GM12878 (cell line): ENCODE results near the gene NCF2.

Source experiments
- PAX8 ChIP-seq: fragments of 450-650 bp; IDR thresholded peaks from 2 replicates; pipeline ENCODE4 v1.6.1; 2017; ENCODE audit warnings: mild to moderate bottlenecking, moderate library complexity
- POLR2A ChIP-seq: IDR thresholded peaks from 2 replicates; pipeline ENCODE4 v1.6.1; 2011; ENCODE audit warnings: low read depth, mild to moderate bottlenecking, low read length
- POLR2AphosphoS5 ChIP-seq: IDR thresholded peaks from 2 replicates; pipeline ENCODE4 v1.6.1; 2011; ENCODE audit warnings: mild to moderate bottlenecking, low read length, inconsistent platforms
- RAD51 ChIP-seq: fragments of 450-650 bp; IDR thresholded peaks from 2 replicates; pipeline ENCODE4 v1.6.1; 2016; ENCODE audit warnings: moderate library complexity, mild to moderate bottlenecking, inconsistent platforms
- SPI1 ChIP-seq: IDR thresholded peaks from 2 replicates; pipeline ENCODE4 v1.6.1; 2011; ENCODE audit warnings: low read depth, mild to moderate bottlenecking, low read length, moderate library complexity, borderline replicate concordance; ENCODE audit not compliant: insufficient read depth
- WRNIP1 ChIP-seq: IDR thresholded peaks from 2 replicates; pipeline ENCODE4 v1.6.1; 2011; ENCODE audit warnings: low read depth, low read length, improper control_type of control experiment, borderline replicate concordance
- YY1 ChIP-seq: IDR thresholded peaks from 2 replicates; pipeline ENCODE4 v1.6.1; 2011; ENCODE audit warnings: low read depth, mild to moderate bottlenecking, low read length
- TF ChIP-seq, protein P1 (sequence below), 3 experiments: IDR thresholded peaks in 2 of 3; conservative IDR thresholded peaks in 1 of 3; 2 replicates each; pipeline ENCODE4 v1.5.1; 2011; ENCODE audit warnings: low read depth in 3 of 3, low read length in 3 of 3, mild to moderate bottlenecking in 3 of 3, control low read depth in 2 of 3, moderate library complexity in 2 of 3, inconsistent platforms in 1 of 3, mixed read lengths in 1 of 3; ENCODE audit not compliant: control insufficient read depth in 2 of 3, insufficient read depth in 1 of 3; ENCODE audit errors: extremely low read depth in 1 of 3

DNA sequence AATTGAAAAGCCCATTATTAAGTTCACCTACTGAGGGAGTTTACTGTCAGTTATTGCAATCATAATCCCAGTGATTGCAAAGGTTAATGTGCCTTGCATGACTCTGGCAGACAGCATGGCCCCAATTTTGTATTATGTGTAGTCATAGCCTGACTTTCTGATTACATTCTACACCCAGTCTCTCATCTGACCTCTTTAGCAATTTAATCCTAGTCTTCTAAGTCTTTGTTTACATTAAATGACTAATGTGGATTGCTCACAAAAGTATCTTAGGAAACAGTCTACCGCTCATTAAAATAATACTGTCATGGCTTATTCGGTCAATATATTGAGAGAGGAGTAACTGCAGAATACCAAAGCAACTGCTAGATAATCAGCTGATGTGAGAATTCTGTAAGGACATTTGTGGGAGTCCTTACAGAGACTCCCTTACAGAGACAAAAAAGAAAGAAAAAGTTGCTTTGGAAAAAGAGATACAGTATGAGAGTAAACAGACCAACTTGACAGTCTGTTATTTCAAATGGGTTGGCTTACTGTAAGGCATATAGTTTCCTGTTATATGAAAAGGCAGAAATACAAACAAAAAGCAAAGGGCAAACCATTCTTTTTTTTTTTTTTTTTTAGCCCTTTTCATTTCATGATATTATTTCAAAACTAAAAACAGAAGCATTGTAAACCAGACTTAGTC is 75.1 kb downstream of the NCF2 start:
- no peak for TF ChIP-seq PAX8
- TF ChIP-seq POLR2A = no peak
- no peak for TF ChIP-seq YY1
- TF ChIP-seq POLR2AphosphoS5 = no peak
- no peak for TF ChIP-seq SPI1
- TF ChIP-seq, protein P1, sequence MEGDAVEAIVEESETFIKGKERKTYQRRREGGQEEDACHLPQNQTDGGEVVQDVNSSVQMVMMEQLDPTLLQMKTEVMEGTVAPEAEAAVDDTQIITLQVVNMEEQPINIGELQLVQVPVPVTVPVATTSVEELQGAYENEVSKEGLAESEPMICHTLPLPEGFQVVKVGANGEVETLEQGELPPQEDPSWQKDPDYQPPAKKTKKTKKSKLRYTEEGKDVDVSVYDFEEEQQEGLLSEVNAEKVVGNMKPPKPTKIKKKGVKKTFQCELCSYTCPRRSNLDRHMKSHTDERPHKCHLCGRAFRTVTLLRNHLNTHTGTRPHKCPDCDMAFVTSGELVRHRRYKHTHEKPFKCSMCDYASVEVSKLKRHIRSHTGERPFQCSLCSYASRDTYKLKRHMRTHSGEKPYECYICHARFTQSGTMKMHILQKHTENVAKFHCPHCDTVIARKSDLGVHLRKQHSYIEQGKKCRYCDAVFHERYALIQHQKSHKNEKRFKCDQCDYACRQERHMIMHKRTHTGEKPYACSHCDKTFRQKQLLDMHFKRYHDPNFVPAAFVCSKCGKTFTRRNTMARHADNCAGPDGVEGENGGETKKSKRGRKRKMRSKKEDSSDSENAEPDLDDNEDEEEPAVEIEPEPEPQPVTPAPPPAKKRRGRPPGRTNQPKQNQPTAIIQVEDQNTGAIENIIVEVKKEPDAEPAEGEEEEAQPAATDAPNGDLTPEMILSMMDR (IDR thresholded peaks at IDR 0.05 in 2 of 3, conservative IDR thresholded peaks at IDR 0.05 in 1 of 3; ENCODE audit: control insufficient read depth in 2 of 3, extremely low read depth in 1 of 3, insufficient read depth in 1 of 3, low read depth in 3 of 3, low read length in 3 of 3) = no peak
- TF ChIP-seq RAD51 = no peak
- no peak for TF ChIP-seq WRNIP1
